HL-60 (cell line): ENCODE measurements around the gene PROZ.

Experiments
- DNase-seq, 2 experiments: peaks; one replicate each; pipeline ENCODE4 v3.0.0-alpha.2; 2010 to 2020; ENCODE audit warnings: low read depth in 1 of 2, low spot score in 1 of 2
- H3K27ac ChIP-seq: fragments of 250-450 bp; sonication (Bioruptor Pico); replicated peaks from 2 replicates; pipeline ENCODE4 v1.5.1; 2020; ENCODE audit warnings: mild to moderate bottlenecking, moderate library complexity
- H3K27me3 ChIP-seq: fragments of 250-450 bp; sonication (Bioruptor Pico); 2 replicates; pipeline ENCODE4 v1.5.1; 2021; ENCODE audit warnings: mild to moderate bottlenecking, moderate library complexity; ENCODE audit not compliant: insufficient read depth, poor library complexity, severe bottlenecking
- H3K4me3 ChIP-seq: replicated peaks from 2 replicates; pipeline ENCODE4 v1.5.1; 2011; ENCODE audit warnings: mild to moderate bottlenecking, control low read depth, low read length; ENCODE audit not compliant: insufficient read depth
- GABPA ChIP-seq: IDR thresholded peaks from 2 replicates; pipeline ENCODE4 v1.6.1; 2012; ENCODE audit warnings: low read depth
- POLR2AphosphoS5 ChIP-seq: IDR thresholded peaks from 2 replicates; pipeline ENCODE4 v1.6.1; 2012; ENCODE audit warnings: low read depth
- SPI1 ChIP-seq: IDR thresholded peaks from 2 replicates; pipeline ENCODE4 v1.6.1; 2012; ENCODE audit warnings: low read depth, mild to moderate bottlenecking, borderline replicate concordance
- TF ChIP-seq, protein P1 (sequence below): IDR thresholded peaks from one replicate; pipeline ENCODE4 v1.5.1; 2011; ENCODE audit warnings: low read length, control low read depth, inconsistent platforms; ENCODE audit not compliant: insufficient read depth
- TF ChIP-seq, protein P2 (sequence below): IDR thresholded peaks from 2 replicates; pipeline ENCODE4 v1.6.1; 2012; ENCODE audit warnings: low read depth; ENCODE audit not compliant: insufficient replicate concordance

Gene PROZ

DNA sequence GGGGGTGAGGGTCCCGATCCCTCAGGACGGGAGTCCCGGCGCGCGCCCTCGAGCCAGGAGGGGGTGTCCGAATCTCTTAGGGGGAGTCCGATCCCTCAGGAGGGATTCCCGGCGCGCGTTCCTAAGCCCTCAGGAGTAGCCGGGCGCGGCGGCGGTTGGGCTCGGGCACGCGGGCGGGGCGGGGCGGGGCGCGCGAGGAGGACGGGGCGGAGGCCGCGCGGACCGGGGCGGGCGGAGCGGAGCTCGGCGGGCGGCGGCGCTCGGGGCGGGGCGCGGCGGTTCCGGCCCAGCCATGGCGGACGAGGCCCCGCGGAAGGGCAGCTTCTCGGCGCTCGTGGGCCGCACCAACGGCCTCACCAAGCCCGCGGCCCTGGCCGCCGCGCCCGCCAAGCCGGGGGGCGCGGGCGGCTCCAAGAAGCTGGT is 50.9 kb downstream of the PROZ start, which contains the start of gene CUL4A:
Gene CUL4A (plus strand): TSS at position 278 of the 423 bp plus-strand sequence. CDS start 15 bp downstream, at position 293.
- TF ChIP-seq, protein P1, sequence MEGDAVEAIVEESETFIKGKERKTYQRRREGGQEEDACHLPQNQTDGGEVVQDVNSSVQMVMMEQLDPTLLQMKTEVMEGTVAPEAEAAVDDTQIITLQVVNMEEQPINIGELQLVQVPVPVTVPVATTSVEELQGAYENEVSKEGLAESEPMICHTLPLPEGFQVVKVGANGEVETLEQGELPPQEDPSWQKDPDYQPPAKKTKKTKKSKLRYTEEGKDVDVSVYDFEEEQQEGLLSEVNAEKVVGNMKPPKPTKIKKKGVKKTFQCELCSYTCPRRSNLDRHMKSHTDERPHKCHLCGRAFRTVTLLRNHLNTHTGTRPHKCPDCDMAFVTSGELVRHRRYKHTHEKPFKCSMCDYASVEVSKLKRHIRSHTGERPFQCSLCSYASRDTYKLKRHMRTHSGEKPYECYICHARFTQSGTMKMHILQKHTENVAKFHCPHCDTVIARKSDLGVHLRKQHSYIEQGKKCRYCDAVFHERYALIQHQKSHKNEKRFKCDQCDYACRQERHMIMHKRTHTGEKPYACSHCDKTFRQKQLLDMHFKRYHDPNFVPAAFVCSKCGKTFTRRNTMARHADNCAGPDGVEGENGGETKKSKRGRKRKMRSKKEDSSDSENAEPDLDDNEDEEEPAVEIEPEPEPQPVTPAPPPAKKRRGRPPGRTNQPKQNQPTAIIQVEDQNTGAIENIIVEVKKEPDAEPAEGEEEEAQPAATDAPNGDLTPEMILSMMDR = no peak
- TF ChIP-seq POLR2AphosphoS5 = 0 out of 2 replicates have a peak, but pooled peaks have one; percentile 10
- peak in 1 of 2 experiments; percentile 75 for DNase-seq
- Histone ChIP-seq H3K27me3 (no peaks in the 10 kb centered on the region), H3K4me3 (peak within 1 kb of the TSS; percentile 94), H3K27ac (peak within 1 kb of the TSS; percentile 100)

DNA sequence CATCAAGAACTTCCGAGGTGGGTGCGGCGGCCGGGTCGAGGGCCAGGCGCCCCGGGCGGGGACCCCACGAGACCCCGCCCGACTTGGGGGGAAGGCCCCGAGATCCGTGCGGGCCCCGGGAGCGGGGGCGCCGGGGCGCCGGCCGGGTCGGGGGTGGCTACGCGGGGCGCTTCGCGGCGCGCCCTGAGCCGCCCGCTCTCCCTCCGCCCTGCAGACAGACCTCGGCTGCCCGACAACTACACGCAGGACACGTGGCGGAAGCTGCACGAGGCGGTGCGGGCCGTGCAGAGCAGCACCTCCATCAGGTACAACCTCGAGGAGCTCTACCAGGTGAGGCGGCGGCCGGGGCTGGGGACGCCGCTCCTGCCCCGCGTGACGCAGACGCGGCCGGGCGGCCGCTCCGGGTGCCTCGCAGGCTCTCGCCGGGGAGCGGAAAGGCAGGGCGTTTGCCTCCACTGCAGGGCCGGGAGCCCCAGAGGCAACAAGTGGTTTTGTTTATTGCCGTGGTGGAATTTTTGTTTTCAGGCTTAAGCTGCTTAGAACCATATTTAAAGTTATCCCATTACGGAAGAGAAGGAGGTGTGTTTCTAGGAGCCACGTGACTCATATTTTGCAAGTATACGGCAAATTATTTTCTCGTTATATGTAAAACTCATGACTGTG is 51.4 kb downstream of the PROZ start:
- TF ChIP-seq, protein P1 = no peak
- peak; percentile 66 for TF ChIP-seq POLR2AphosphoS5
- TF ChIP-seq SPI1 = no peak
- TF ChIP-seq, protein P2, sequence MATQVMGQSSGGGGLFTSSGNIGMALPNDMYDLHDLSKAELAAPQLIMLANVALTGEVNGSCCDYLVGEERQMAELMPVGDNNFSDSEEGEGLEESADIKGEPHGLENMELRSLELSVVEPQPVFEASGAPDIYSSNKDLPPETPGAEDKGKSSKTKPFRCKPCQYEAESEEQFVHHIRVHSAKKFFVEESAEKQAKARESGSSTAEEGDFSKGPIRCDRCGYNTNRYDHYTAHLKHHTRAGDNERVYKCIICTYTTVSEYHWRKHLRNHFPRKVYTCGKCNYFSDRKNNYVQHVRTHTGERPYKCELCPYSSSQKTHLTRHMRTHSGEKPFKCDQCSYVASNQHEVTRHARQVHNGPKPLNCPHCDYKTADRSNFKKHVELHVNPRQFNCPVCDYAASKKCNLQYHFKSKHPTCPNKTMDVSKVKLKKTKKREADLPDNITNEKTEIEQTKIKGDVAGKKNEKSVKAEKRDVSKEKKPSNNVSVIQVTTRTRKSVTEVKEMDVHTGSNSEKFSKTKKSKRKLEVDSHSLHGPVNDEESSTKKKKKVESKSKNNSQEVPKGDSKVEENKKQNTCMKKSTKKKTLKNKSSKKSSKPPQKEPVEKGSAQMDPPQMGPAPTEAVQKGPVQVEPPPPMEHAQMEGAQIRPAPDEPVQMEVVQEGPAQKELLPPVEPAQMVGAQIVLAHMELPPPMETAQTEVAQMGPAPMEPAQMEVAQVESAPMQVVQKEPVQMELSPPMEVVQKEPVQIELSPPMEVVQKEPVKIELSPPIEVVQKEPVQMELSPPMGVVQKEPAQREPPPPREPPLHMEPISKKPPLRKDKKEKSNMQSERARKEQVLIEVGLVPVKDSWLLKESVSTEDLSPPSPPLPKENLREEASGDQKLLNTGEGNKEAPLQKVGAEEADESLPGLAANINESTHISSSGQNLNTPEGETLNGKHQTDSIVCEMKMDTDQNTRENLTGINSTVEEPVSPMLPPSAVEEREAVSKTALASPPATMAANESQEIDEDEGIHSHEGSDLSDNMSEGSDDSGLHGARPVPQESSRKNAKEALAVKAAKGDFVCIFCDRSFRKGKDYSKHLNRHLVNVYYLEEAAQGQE = no peak
- TF ChIP-seq GABPA = peak; percentile 41; the same call in 1 of the 2 replicates
- DNase-seq = peak in 1 of 2 experiments; percentile 65
- Histone ChIP-seq H3K27ac (peak overlapping the region; percentile 59), H3K27me3 (no peaks in the 10 kb centered on the region), H3K4me3 (peak overlapping the region; percentile 69)

DNA sequence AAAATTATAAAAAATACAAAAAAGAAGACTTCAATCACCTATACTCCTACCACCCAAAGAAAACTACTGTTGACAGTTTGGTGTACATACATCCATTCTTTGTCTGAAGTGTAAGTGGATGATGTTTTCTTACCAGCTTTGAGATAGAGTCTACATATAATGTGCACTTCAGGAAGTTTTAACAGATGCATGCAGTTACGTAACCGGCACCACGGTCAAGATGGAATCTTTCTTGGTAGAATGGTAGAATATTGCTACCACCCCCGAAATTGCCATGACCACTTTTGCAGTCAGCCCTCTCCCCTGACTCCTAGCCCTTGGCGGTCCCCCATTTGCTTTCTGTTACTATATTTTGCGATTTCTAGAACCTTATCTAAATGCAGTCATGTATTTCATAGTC is 52.4 kb downstream of the PROZ start:
- TF ChIP-seq, protein P1 = no peak
- TF ChIP-seq POLR2AphosphoS5 (no peak), GABPA (no peak), SPI1 (no peak)
- TF ChIP-seq, protein P2 = no peak
- Histone ChIP-seq H3K27ac (peak overlapping the region; percentile 59), H3K4me3 (peak overlapping the region; percentile 69), H3K27me3 (no peaks in the 10 kb centered on the region)
- DNase-seq = peak in 1 of 2 experiments; percentile 72
